GM18861 (cell line): ENCODE measurements around the gene AOPEP.
"Not testable (repeated sequence)": the region's sequence is repeated elsewhere in the genome, so short reads cannot be mapped to it uniquely, and the experiment has no call there.

ENCODE experiments used
- ATAC-seq: cut with Tn5 transposase; IDR thresholded peaks from one replicate; pipeline ENCODE4 v1.9.1; 2021; ENCODE audit not compliant: unreplicated experiment

AOPEP gene

GRCh38 chr9:94867281-94867841 lies 140.9 kb downstream of the AOPEP start:
- no peak for ATAC-seq

GRCh38 chr9:94867842-94868312 lies 141.4 kb downstream of the AOPEP start:
- no peak for ATAC-seq

DNA sequence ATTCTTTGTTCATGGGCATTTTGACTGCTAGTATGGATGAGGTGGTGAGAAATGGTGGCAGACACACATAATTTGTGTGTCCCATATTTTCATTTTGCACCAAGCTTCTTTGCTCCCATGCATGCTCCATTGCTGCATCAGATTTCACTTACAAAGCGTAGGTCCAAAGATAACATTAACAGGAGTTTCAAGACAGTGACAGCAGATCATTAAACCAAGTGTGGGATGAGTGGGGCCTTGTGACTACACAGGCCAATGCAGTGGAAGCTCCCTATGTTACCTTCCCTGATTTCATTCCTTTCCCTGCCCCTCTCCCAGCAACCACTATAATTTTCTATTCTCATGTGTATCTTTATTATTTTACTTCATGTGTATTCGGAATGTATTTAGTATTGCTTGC lies 142.0 kb downstream of the AOPEP start:
- no peak for ATAC-seq

- no peak for ATAC-seq
These were observed 142.9 kb downstream of the AOPEP start for GRCh38 chr9:94869415-94869843.

GRCh38 chr9:94870465-94870792 lies 143.9 kb downstream of the AOPEP start:
- ATAC-seq = no peak

- no peak for ATAC-seq
These were observed 144.5 kb downstream of the AOPEP start for GRCh38 chr9:94870793-94871558.

DNA sequence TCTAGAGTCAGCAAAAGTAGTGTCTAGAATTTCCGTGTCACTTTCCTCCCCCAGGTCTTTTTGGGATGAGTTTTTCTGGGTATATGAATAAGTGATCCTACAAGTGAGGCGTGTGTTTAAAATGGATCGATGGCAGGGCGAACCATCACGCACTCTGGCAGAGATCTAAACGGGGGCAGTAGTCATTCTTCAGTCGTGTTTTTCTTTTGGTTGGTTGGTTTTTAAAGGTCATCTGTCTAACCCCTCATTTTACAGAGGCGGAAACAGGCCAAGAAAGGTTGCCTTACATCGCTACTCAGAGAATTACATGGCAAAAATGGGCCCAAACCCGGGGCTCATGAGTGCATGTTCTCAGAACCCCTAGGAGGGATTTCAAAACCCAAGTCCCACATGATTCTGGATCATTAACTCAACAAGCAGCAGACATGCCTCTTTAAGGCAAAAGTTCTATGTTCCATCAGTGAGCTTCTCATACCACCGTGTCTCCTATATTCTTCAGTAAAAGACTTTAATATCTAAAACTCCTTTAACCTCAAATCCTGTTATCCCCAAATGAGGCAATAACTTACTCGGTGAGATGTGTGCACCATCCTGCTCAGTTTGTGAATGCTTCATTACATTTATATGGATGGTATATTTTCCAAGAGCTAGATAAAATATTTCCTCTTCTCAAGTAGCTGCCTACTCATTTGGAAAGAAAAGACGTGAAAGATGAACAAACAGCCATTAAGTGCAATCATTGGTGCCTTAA lies 145.8 kb downstream of the AOPEP start:
- no peak for ATAC-seq

DNA sequence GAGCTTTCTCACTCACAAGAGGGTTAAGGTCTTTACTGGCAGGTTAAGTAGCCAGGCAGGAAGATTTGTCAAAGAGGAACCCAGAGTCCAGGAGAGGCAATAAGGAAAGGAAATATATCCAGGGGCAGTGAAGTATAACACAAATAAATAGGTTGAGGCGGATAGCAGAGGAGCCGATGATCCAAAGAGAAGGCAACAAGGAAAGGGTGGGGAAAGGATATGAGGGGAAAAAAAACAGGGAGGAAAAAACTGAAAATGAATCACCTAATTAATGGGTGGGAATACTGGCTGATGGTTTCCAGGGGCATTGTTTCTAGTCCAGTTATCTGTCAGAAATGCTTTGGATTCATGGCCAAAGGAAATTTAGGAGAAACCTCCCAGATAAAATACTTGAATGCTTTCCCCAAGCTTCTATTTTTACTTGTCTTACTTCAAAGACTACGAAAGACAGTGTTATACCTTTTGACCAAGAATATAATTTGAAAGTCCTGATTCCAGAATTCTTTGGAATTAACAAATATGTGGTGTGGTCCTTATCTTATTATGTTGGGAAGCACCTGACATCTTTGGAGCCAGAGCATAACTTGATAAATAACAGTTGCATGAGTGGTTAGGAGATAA lies 146.5 kb downstream of the AOPEP start:
- ATAC-seq = no peak

- no peak for ATAC-seq
These were observed 147.8 kb downstream of the AOPEP start for GRCh38 chr9:94874316-94874715.

GRCh38 chr9:94875300-94876020 lies 149.0 kb downstream of the AOPEP start:
- ATAC-seq = peak; percentile 56

GRCh38 chr9:94878804-94879203 lies 152.3 kb downstream of the AOPEP start:
- not testable (repeated sequence) for ATAC-seq

GRCh38 chr9:94879230-94879629 lies 152.7 kb downstream of the AOPEP start:
- no peak for ATAC-seq

DNA sequence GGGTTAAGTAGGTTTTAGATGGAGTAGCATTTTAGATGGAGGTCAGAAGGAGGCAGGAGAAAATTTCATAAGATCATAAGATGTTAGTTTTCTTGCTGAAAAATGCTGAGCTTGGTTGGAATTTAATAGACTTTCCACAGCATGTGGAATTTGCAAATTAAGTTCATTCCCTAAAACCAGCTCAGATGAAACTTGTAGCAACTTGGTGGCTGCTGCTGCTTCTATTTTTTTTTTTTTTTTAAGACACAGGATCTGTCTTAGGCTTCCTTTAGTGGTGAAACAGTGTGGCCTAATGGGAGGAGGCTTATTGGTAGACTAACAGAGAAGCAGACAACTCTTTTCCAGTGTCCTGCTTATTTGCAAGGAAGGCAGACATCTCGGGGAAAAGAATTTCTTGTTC lies 154.5 kb downstream of the AOPEP start:
- no peak for ATAC-seq

GRCh38 chr9:94881454-94881853 lies 155.0 kb downstream of the AOPEP start:
- no peak for ATAC-seq

DNA sequence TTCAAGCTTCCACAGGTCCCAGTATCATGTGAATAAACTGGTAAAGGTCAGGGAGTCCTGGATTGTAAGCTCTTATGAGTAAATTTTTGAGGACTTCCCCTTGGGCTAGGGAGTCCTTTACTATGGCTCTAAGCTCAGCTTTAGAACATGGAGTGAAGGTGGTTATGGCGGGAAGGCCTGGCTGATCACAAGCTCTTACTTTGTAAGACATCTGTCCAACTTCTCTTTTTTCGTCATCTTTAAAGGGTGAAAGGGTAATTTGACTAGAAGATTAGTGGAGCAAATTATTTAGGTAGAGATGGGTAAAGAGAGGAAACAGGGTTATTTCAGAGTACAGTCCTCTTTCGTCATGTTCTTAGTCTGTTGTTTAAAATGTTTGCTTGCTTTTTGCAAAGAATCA lies 155.4 kb downstream of the AOPEP start:
- no peak for ATAC-seq

GRCh38 chr9:94882966-94883641 lies 156.6 kb downstream of the AOPEP start:
- ATAC-seq = no peak

GRCh38 chr9:94885854-94886447 lies 159.5 kb downstream of the AOPEP start:
- ATAC-seq = no peak

DNA sequence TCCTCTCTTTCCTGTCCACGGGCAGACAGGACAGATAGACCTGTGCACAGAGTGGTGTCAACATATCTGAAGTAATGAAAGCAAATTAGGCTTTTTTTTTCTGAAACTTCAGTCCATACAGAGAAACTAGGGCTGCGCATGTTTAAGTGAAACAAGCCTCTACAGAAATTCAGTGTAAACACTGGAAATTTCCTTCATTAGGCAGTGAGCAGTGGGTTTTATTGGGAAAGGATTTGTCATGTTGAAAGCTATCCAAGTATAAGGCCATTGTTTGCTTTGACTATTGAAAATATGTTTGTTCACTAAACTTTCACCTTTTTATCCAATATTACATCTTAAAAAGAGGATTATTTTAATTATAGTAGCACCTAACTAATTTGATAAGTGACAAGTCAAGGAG lies 161.2 kb downstream of the AOPEP start:
- no peak for ATAC-seq

DNA sequence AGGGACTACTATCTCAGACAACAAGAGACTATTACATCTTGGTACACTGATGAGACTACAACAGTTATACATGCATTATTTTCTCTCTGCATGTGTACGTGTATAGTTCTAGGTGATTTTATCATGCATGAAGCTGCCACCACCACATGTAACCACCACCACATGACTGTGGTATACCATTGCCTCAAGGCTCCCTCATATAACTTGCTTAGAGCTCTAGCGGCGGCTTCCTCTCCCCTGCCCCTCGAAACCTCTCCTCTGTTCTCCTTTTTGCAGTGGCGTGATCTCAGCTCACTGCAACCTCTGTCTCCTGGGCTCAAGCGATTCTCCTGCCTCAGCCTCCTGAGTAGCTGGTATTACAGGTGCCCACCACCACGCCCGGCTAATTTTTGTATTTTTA lies 162.3 kb downstream of the AOPEP start:
- ATAC-seq = no peak

- ATAC-seq = no peak
These were observed 163.1 kb downstream of the AOPEP start for GRCh38 chr9:94889628-94890027.
